Spinal cord (tissue), 10 donors: Measurements from ENCODE around the gene UBE2I. TPM values are rescaled to one million over a fixed set of nuclear protein-coding genes. Genes with fewer than 3 reads are reported as not detected.

Experiments
- DNase-seq, 6 donors: peaks; one replicate each; pipeline versions ENCODE4 v3.0.0 to v3.0.0-alpha.2; 2013 to 2015; ENCODE audit warnings: low spot score in 6 of 6, low read depth in 4 of 6
- H3K27ac ChIP-seq: one replicate; pipeline ENCODE4 v1.5.1; 2013; ENCODE audit warnings: low read depth, low read length, control low read depth
- H3K27me3 ChIP-seq: one replicate; pipeline ENCODE4 v1.6.1; 2013; ENCODE audit warnings: low read length; ENCODE audit not compliant: control insufficient read depth, insufficient read depth
- H3K36me3 ChIP-seq: one replicate; pipeline ENCODE4 v1.6.1; 2013; ENCODE audit warnings: low read length; ENCODE audit not compliant: control insufficient read depth, insufficient read depth
- H3K4me1 ChIP-seq: one replicate; pipeline ENCODE4 v1.6.1; 2013; ENCODE audit warnings: low read length; ENCODE audit not compliant: control insufficient read depth, insufficient read depth
- H3K4me3 ChIP-seq: one replicate; pipeline ENCODE4 v1.5.1; 2013; ENCODE audit warnings: low read depth, low read length, control low read depth
- H3K9me3 ChIP-seq: one replicate; pipeline ENCODE4 v1.6.1; 2013; ENCODE audit warnings: low read length; ENCODE audit not compliant: control insufficient read depth, insufficient read depth
- WGBS: methylation state at CpG from one replicate; pipeline ENCODE4 v1.1.5; 2013; ENCODE audit warnings: missing lambda C conversion rate; ENCODE audit not compliant: insufficient coverage; 5-methylcytosine and 5-hydroxymethylcytosine counted together
- polyA plus RNA-seq, 2 donors: library from polyadenylated mRNA; unstranded; fragments of 120-200 nt; gene quantifications; one replicate each; pipeline ENCODE4 v1.2.1, GENCODE V29; 2013; ENCODE audit not compliant: insufficient read length in 2 of 2
- total RNA-seq, 2 donors: library from RNA; depleted of rRNA in 1 of 2; stranded (reverse); fragments of 120-200 nt in 1 of 2; fragments of >200 nt in 1 of 2; gene quantifications; one replicate each; pipeline versions ENCODE4 v1.2.3 to v1.2.4, GENCODE V29; 2013 to 2014
- donor health status: healthy.

The UBE2I gene
- total and polyA plus RNA-seq, 4 donors = 28.7 to 139 (median 82.3) TPM

DNA sequence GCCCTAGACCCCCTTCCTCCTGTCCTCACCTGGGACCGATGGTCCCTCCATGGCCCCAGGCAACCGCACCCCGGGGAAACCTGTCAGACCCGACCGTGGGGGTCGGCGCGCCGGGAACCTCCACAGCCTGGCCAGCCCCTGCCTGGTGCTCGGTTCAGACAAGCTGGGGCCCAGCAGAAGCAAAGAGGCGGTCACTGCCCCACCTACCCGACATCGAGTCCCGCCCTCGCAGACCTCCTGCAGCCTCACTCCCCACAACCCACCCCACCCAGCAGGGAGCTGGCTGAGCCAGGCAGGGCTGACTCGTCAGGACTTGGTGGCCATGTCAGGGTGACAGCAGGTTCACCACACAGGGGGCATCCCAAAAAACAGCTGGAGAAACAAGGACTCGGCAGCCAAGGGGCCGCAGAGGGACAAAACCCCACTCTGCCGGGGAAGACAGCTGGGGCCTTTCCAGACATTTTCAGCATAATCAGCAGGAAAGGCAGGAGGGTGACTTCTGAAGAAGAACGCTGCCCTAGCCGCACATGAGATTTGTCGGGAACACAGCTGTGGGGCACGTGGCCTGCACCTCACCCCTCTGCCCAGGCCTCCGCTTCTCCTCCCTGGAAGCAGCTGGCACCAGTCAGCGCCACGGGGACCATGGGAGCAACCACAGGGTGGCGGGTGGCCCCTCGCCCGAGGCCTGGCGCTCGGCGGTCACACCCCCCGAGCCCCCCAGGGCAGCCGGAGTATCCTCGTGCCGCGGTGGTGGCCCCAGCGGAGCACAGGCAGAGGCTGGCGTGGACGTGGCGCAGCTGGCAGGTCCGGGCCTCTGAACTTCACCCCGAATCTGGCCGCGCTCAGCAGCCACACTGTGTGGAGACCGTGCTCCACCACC lies 65.2 kb downstream of the UBE2I start:
- H3K36me3 ChIP-seq = peaks cover 78% of the 10 kb centered on the region
- no peak overlapping the region for H3K27ac ChIP-seq
- DNase-seq = no peak

DNA sequence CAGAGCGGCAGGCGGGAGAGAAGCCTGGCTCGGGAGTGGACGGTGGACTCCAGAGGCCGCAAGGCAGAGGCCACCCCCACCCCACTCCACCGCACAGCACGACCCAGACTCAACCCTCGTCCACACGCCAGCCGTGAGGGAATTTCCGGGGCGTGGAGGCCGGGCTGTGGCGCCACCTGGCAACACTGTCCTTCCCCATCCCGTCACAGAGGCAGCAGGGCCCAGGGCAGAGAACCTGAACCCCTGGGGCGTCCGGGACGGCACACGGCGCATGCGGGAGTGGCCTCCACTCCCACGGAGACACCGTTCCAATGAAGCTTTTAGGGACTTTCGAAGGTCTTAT lies 65.8 kb downstream of the UBE2I start:
- 96% methylated on average over 19 of the region's 24 CpGs for WGBS
- no peak overlapping the region for H3K27ac ChIP-seq
- H3K27me3 ChIP-seq = no peaks in the 10 kb centered on the region
- no peak overlapping the region for H3K4me3 ChIP-seq
- H3K9me3 ChIP-seq = no peaks in the 10 kb centered on the region
- peaks cover 75% of the 10 kb centered on the region for H3K36me3 ChIP-seq
- peaks cover 27% of the 10 kb centered on the region for H3K4me1 ChIP-seq
- no peak for DNase-seq

More for the DNA sequence above, 65.2 kb downstream of the UBE2I start:
- H3K27me3 ChIP-seq = no peaks in the 10 kb centered on the region
- peaks cover 21% of the 10 kb centered on the region for H3K4me1 ChIP-seq
- H3K9me3 ChIP-seq = no peaks in the 10 kb centered on the region
- no peak overlapping the region for H3K4me3 ChIP-seq
- WGBS = 92% methylated on average over 46 of the region's 46 CpGs

- Histone ChIP-seq H3K4me1 (peaks cover 27% of the 10 kb centered on the region), H3K4me3 (no peak overlapping the region), H3K9me3 (no peaks in the 10 kb centered on the region), H3K27me3 (no peaks in the 10 kb centered on the region), H3K36me3 (peaks cover 71% of the 10 kb centered on the region), H3K27ac (no peak overlapping the region)
- DNase-seq = no peak
- WGBS = 89% methylated on average over 19 of the region's 19 CpGs
These were observed 66.4 kb downstream of the UBE2I start for GRCh38 chr16:1375741-1376410.

Other genes starting within 250 kb of the UBE2I start
- gene SSTR5, start 236.9 kb upstream of the UBE2I start, total RNA-seq = under 1 TPM; 0.69 to 0.88 TPM
- under 1 TPM; 0.38 to 0.96 TPM for gene SSTR5, start 236.9 kb upstream of the UBE2I start, polyA plus RNA-seq
- gene C1QTNF8, start 213.4 kb upstream of the UBE2I start, total RNA-seq = under 1 TPM; 0.17 to 0.20 TPM
- gene C1QTNF8, start 213.4 kb upstream of the UBE2I start, polyA plus RNA-seq = under 1 TPM; 0.29 to 0.59 TPM
- 1 to 10 TPM; 7.8 to 8.1 TPM for gene CACNA1H, start 156.5 kb upstream of the UBE2I start, total RNA-seq
- 10 to 100 TPM; 18.0 to 20.1 TPM for gene CACNA1H, start 156.5 kb upstream of the UBE2I start, polyA plus RNA-seq
- gene TPSG1, start 84.4 kb upstream of the UBE2I start, total RNA-seq = not detected
- gene TPSG1, start 84.4 kb upstream of the UBE2I start, polyA plus RNA-seq = under 1 TPM; 0.41 to 0.89 TPM
- gene TPSB2, start 79.5 kb upstream of the UBE2I start, total RNA-seq = under 1 TPM in 1 of 2 donors, not detected in 1; 0.61 TPM
- 1 to 10 TPM in 1 of 2 donors, not detected in 1; 1.5 TPM for gene TPSB2, start 79.5 kb upstream of the UBE2I start, polyA plus RNA-seq
- 1 to 10 TPM; 1.2 to 2.4 TPM for gene TPSAB1, start 68.9 kb upstream of the UBE2I start, total RNA-seq
- under 1 TPM in 1 of 2 donors, not detected in 1; 0.65 TPM for gene TPSAB1, start 68.9 kb upstream of the UBE2I start, polyA plus RNA-seq
- not detected for gene TPSD1, start 53.6 kb upstream of the UBE2I start, total RNA-seq
- gene TPSD1, start 53.6 kb upstream of the UBE2I start, polyA plus RNA-seq = not detected
- 10 to 100 TPM; 30.1 to 48.1 TPM for gene BAIAP3, start 24.0 kb downstream of the UBE2I start, total RNA-seq
- 10 to 100 TPM; 56.4 to 69.8 TPM for gene BAIAP3, start 24.0 kb downstream of the UBE2I start, polyA plus RNA-seq
- gene TSR3, start 42.2 kb downstream of the UBE2I start, total RNA-seq = 10 to 100 TPM; 28.9 to 58.4 TPM
- 10 to 100 TPM; 88.1 to 92.1 TPM for gene TSR3, start 42.2 kb downstream of the UBE2I start, polyA plus RNA-seq
- 10 to 100 TPM; 33.5 to 81.4 TPM for gene GNPTG, start 42.3 kb downstream of the UBE2I start, total RNA-seq
- gene GNPTG, start 42.3 kb downstream of the UBE2I start, polyA plus RNA-seq = 100 to 1,000 TPM in 1 of 2 donors, 10 to 100 TPM in 1; 96.8 to 127 TPM
- gene UNKL, start 105.1 kb downstream of the UBE2I start, total RNA-seq = 10 to 100 TPM; 13.2 to 15.0 TPM
- 10 to 100 TPM; 23.2 to 32.5 TPM for gene UNKL, start 105.1 kb downstream of the UBE2I start, polyA plus RNA-seq
- gene UQCC4, start 111.1 kb downstream of the UBE2I start, total RNA-seq = 10 to 100 TPM in 1 of 2 donors, 1 to 10 TPM in 1; 8.2 to 15.8 TPM
- gene UQCC4, start 111.1 kb downstream of the UBE2I start, polyA plus RNA-seq = 10 to 100 TPM; 18.4 to 18.6 TPM
- not detected for gene PERCC1, start 121.4 kb downstream of the UBE2I start, total RNA-seq
- under 1 TPM in 1 of 2 donors, not detected in 1; 0.35 TPM for gene PERCC1, start 121.4 kb downstream of the UBE2I start, polyA plus RNA-seq
- 1 to 10 TPM in 1 of 2 donors, under 1 TPM in 1; 0.59 to 2.2 TPM for gene CCDC154, start 134.9 kb downstream of the UBE2I start, total RNA-seq
- gene CCDC154, start 134.9 kb downstream of the UBE2I start, polyA plus RNA-seq = 1 to 10 TPM; 2.5 to 3.9 TPM
- 10 to 100 TPM; 43.8 to 50.5 TPM for gene CLCN7, start 165.4 kb downstream of the UBE2I start, total RNA-seq
- gene CLCN7, start 165.4 kb downstream of the UBE2I start, polyA plus RNA-seq = 10 to 100 TPM; 65.7 to 75.6 TPM
- under 1 TPM in 1 of 2 donors, not detected in 1; 0.11 TPM for gene PTX4, start 179.3 kb downstream of the UBE2I start, total RNA-seq
- gene PTX4, start 179.3 kb downstream of the UBE2I start, polyA plus RNA-seq = under 1 TPM in 1 of 2 donors, not detected in 1; 0.14 TPM
- gene TELO2, start 183.7 kb downstream of the UBE2I start, total RNA-seq = 10 to 100 TPM; 16.9 to 20.5 TPM
- gene TELO2, start 183.7 kb downstream of the UBE2I start, polyA plus RNA-seq = 10 to 100 TPM; 55.2 to 65.6 TPM
- 10 to 100 TPM in 1 of 2 donors, 1 to 10 TPM in 1; 3.0 to 18.8 TPM for gene TMEM204, start 224.0 kb downstream of the UBE2I start, total RNA-seq
- gene TMEM204, start 224.0 kb downstream of the UBE2I start, polyA plus RNA-seq = 10 to 100 TPM in 1 of 2 donors, 1 to 10 TPM in 1; 8.3 to 10.2 TPM